ENCODE measurements around the gene PCDH15.

The PCDH15 gene

GRCh38 chr10:54065106-54065505, 735.9 kb downstream of the PCDH15 start:
- Histone ChIP-seq H3K27me3 (replicated peaks; ENCODE audit: insufficient read depth, low read length) (no peaks in the 10 kb centered on the region), H4K20me1 (ENCODE audit: insufficient read depth, low read length) (no peaks in the 10 kb centered on the region), H2AFZ (ENCODE audit: low read length) (no peak overlapping the region), H3K27ac (ENCODE audit: low read length) (no peak overlapping the region), H3K4me2 (ENCODE audit: low read depth, low read length) (no peak overlapping the region), H3K4me3 (ENCODE audit: low read length) (no peak overlapping the region), H3K36me3 (replicated peaks; ENCODE audit: insufficient read depth, low read length) (no peaks in the 10 kb centered on the region), H3K79me2 (ENCODE audit: low read length) (no peaks in the 10 kb centered on the region), H3K9ac (ENCODE audit: low read length) (no peak overlapping the region), H3K4me1 (ENCODE audit: low read length) (no peaks in the 10 kb centered on the region), H3F3A (ENCODE audit: insufficient read depth, low read length) (no peaks in the 10 kb centered on the region), H3K9me2 (replicated peaks; ENCODE audit: insufficient read depth, low read length) (no peaks in the 10 kb centered on the region), H3K9me3 (replicated peaks; ENCODE audit: insufficient read depth, low read length) (no peaks in the 10 kb centered on the region)
- DNase-seq: no peak
- TF ChIP-seq EZH2phosphoT487 (IDR thresholded peaks at IDR 0.05; ENCODE audit: low read length) (no peak), EZH2 (optimal IDR thresholded peaks at IDR 0.05; ENCODE audit: low read depth, low read length) (no peak), CTCF (IDR thresholded peaks at IDR 0.05; ENCODE audit: low read length) (no peak)

DNA sequence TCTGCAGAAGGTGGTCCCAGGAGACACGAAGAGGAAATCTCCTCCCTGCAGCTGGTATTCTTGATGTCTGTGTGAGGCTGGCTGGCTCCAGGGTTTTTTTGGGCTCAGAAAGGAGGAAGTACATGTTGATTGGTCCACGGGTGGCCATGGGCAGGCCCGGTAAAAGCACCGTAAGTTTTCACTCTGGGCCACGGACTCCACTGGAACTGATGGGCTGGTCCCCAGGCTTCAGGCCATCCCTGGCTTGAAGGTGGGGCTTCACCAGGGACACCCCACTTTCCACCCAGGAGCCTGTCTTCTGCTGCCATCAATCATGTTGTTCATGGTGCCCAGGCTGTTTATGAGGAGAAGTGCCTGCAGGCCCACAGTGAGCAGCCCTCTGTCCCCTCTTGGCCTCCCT, 736.8 kb downstream of the PCDH15 start:
- Histone ChIP-seq H3K27ac (ENCODE audit: low read length) (no peak overlapping the region), H3K36me3 (replicated peaks; ENCODE audit: insufficient read depth, low read length) (no peaks in the 10 kb centered on the region), H3K9me2 (replicated peaks; ENCODE audit: insufficient read depth, low read length) (no peaks in the 10 kb centered on the region), H3K27me3 (replicated peaks; ENCODE audit: insufficient read depth, low read length) (no peaks in the 10 kb centered on the region), H3K9ac (ENCODE audit: low read length) (no peak overlapping the region), H3K79me2 (ENCODE audit: low read length) (no peaks in the 10 kb centered on the region), H3K9me3 (replicated peaks; ENCODE audit: insufficient read depth, low read length) (no peaks in the 10 kb centered on the region), H3F3A (ENCODE audit: insufficient read depth, low read length) (no peaks in the 10 kb centered on the region), H2AFZ (ENCODE audit: low read length) (no peak overlapping the region), H3K4me3 (ENCODE audit: low read length) (no peak overlapping the region), H3K4me1 (ENCODE audit: low read length) (no peaks in the 10 kb centered on the region), H3K4me2 (ENCODE audit: low read depth, low read length) (no peak overlapping the region), H4K20me1 (ENCODE audit: insufficient read depth, low read length) (no peaks in the 10 kb centered on the region)
- no peak for DNase-seq
- TF ChIP-seq EZH2 (optimal IDR thresholded peaks at IDR 0.05; ENCODE audit: low read depth, low read length): no peak
- TF ChIP-seq CTCF (IDR thresholded peaks at IDR 0.05; ENCODE audit: low read length): no peak
- no peak for TF ChIP-seq EZH2phosphoT487 (IDR thresholded peaks at IDR 0.05; ENCODE audit: low read length)

DNA sequence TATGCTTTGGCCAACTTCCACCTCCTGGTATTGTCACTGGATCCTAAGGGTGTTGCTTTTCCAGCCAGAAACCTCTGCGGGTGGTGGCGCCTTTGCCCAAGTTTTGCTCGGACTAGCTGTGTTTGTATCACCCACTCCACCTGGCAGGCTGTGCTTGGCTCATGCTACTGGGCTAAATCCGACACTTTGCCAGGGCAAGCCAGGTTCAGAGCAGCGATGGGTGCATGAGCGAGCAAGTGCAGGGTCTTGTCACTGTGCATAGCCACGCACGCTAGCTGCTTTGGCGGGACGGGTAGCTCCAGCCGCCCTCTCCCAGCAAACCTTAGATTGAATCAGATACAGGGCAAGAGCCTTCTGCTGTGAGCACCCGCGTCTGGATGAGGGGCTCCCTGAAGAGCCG, 737.5 kb downstream of the PCDH15 start:
- no peak for TF ChIP-seq CTCF (IDR thresholded peaks at IDR 0.05; ENCODE audit: low read length)
- TF ChIP-seq EZH2phosphoT487 (IDR thresholded peaks at IDR 0.05; ENCODE audit: low read length): no peak
- TF ChIP-seq EZH2 (optimal IDR thresholded peaks at IDR 0.05; ENCODE audit: low read depth, low read length): no peak

More for the DNA sequence above, 737.5 kb downstream of the PCDH15 start:
- no peaks in the 10 kb centered on the region for H3K9me3 ChIP-seq (replicated peaks; ENCODE audit: insufficient read depth, low read length)
- H3K9ac ChIP-seq (ENCODE audit: low read length): no peak overlapping the region
- no peaks in the 10 kb centered on the region for H4K20me1 ChIP-seq (ENCODE audit: insufficient read depth, low read length)
- H3F3A ChIP-seq (ENCODE audit: insufficient read depth, low read length): no peaks in the 10 kb centered on the region
- no peaks in the 10 kb centered on the region for H3K36me3 ChIP-seq (replicated peaks; ENCODE audit: insufficient read depth, low read length)
- no peak overlapping the region for H3K4me2 ChIP-seq (ENCODE audit: low read depth, low read length)
- no peaks in the 10 kb centered on the region for H3K9me2 ChIP-seq (replicated peaks; ENCODE audit: insufficient read depth, low read length)
- no peak overlapping the region for H2AFZ ChIP-seq (ENCODE audit: low read length)
- no peak overlapping the region for H3K27ac ChIP-seq (ENCODE audit: low read length)
- no peak for DNase-seq
- H3K4me1 ChIP-seq (ENCODE audit: low read length): no peaks in the 10 kb centered on the region
- H3K27me3 ChIP-seq (replicated peaks; ENCODE audit: insufficient read depth, low read length): no peaks in the 10 kb centered on the region
- no peak overlapping the region for H3K4me3 ChIP-seq (ENCODE audit: low read length)
- H3K79me2 ChIP-seq (ENCODE audit: low read length): no peaks in the 10 kb centered on the region

Measured in MM.1S (cell line).